KMS-11 (cell line): Measurements from ENCODE around the gene ZNF593.

Experiments
- H2AFZ ChIP-seq: fragments of 200-600 bp; sonication (generic); 2 replicates; pipeline ENCODE4 v1.6.1; 2016; ENCODE audit warnings: antibody characterized with exemption, mixed run types, low read depth
- H3K27ac ChIP-seq: fragments of 200-600 bp; sonication (generic); 2 replicates; pipeline ENCODE4 v1.6.1; 2016; ENCODE audit warnings: mild to moderate bottlenecking, mixed run types
- H3K27me3 ChIP-seq: fragments of 200-600 bp; sonication (generic); 2 replicates; pipeline ENCODE4 v1.6.1; 2017; ENCODE audit warnings: mild to moderate bottlenecking, low read depth, mixed run types, moderate library complexity; ENCODE audit not compliant: insufficient read depth
- H3K36me3 ChIP-seq: fragments of 200-600 bp; sonication (generic); 2 replicates; pipeline ENCODE4 v1.6.1; 2017; ENCODE audit warnings: mild to moderate bottlenecking, mixed run types; ENCODE audit not compliant: insufficient read depth
- H3K4me1 ChIP-seq: fragments of 200-600 bp; sonication (generic); 2 replicates; pipeline ENCODE4 v1.6.1; 2016; ENCODE audit warnings: mild to moderate bottlenecking, low read depth, mixed run types; ENCODE audit not compliant: poor library complexity, severe bottlenecking
- H3K4me2 ChIP-seq: fragments of 200-600 bp; sonication (generic); 2 replicates; pipeline ENCODE4 v1.7.0; 2016; ENCODE audit warnings: mild to moderate bottlenecking, mixed run types
- H3K4me3 ChIP-seq: fragments of 200-600 bp; sonication (generic); IDR thresholded peaks from 2 replicates; pipeline ENCODE4 v1.6.1; 2017; ENCODE audit warnings: low read depth, low read length, mixed read lengths; ENCODE audit not compliant: insufficient read depth
- H3K79me2 ChIP-seq: fragments of 200-600 bp; sonication (generic); 2 replicates; pipeline ENCODE4 v1.6.1; 2016; ENCODE audit warnings: low read depth, mixed run types; ENCODE audit not compliant: insufficient read depth
- H3K9ac ChIP-seq: fragments of 200-600 bp; sonication (generic); 2 replicates; pipeline ENCODE4 v1.6.1; 2016; ENCODE audit warnings: mild to moderate bottlenecking, mixed run types
- H4K20me1 ChIP-seq: fragments of 200-600 bp; sonication (generic); 2 replicates; pipeline ENCODE4 v1.6.1; 2016; ENCODE audit warnings: mild to moderate bottlenecking, mixed run types; ENCODE audit not compliant: insufficient read depth
- CTCF ChIP-seq: fragments of 200-600 bp; sonication (generic); conservative IDR thresholded peaks from 2 replicates; pipeline ENCODE4 v1.6.1; 2017; ENCODE audit warnings: low read depth, mild to moderate bottlenecking, antibody characterized with exemption, low read length, moderate library complexity, mixed read lengths

ZNF593 gene

GRCh38 chr1:26197813-26198212 is 28.1 kb downstream of the ZNF593 start:
- Histone ChIP-seq H3K79me2 (no peaks in the 10 kb centered on the region), H4K20me1 (no peaks in the 10 kb centered on the region), H3K9ac (no peak overlapping the region), H3K36me3 (no peaks in the 10 kb centered on the region), H3K4me2 (no peak overlapping the region), H3K4me3 (no peak overlapping the region), H3K27me3 (no peaks in the 10 kb centered on the region; the same call in 1 of the 2 replicates), H3K4me1 (no peaks in the 10 kb centered on the region), H3K27ac (no peak overlapping the region), H2AFZ (no peak overlapping the region)
- no peak for TF ChIP-seq CTCF

- Histone ChIP-seq H3K27ac (no peak overlapping the region), H3K79me2 (no peaks in the 10 kb centered on the region), H3K9ac (no peak overlapping the region), H3K4me2 (no peak overlapping the region), H3K36me3 (no peaks in the 10 kb centered on the region), H2AFZ (no peak overlapping the region), H4K20me1 (no peaks in the 10 kb centered on the region), H3K4me3 (no peak overlapping the region), H3K27me3 (no peaks in the 10 kb centered on the region; the same call in 1 of the 2 replicates), H3K4me1 (no peaks in the 10 kb centered on the region)
- no peak for TF ChIP-seq CTCF
Measured at GRCh38 chr1:26200413-26200812, 30.7 kb downstream of the ZNF593 start.

- H4K20me1 ChIP-seq = no peaks in the 10 kb centered on the region
Measured at GRCh38 chr1:26203642-26204318, 34.1 kb downstream of the ZNF593 start.

GRCh38 chr1:26210147-26210870 is 40.6 kb downstream of the ZNF593 start:
- H3K4me1 ChIP-seq = no peaks in the 10 kb centered on the region
- no peaks in the 10 kb centered on the region for H3K79me2 ChIP-seq
- no peak overlapping the region for H3K9ac ChIP-seq
- H3K4me3 ChIP-seq = no peak overlapping the region
- no peak overlapping the region for H3K27ac ChIP-seq
- no peaks in the 10 kb centered on the region for H3K27me3 ChIP-seq
- H2AFZ ChIP-seq = no peak overlapping the region
- no peak overlapping the region for H3K4me2 ChIP-seq
- TF ChIP-seq CTCF = no peak
- no peaks in the 10 kb centered on the region for H4K20me1 ChIP-seq
- H3K36me3 ChIP-seq = no peaks in the 10 kb centered on the region

More at GRCh38 chr1:26203642-26204318, 34.1 kb downstream of the ZNF593 start:
- H3K79me2 ChIP-seq = no peaks in the 10 kb centered on the region
- H3K27me3 ChIP-seq = no peaks in the 10 kb centered on the region; the same call in 1 of the 2 replicates
- no peak overlapping the region for H3K4me3 ChIP-seq
- H2AFZ ChIP-seq = no peak overlapping the region
- no peak overlapping the region for H3K9ac ChIP-seq
- no peak for TF ChIP-seq CTCF
- H3K4me1 ChIP-seq = no peaks in the 10 kb centered on the region
- no peak overlapping the region for H3K4me2 ChIP-seq
- H3K27ac ChIP-seq = no peak overlapping the region
- H3K36me3 ChIP-seq = no peaks in the 10 kb centered on the region
